SHP77 (cell line): Measurements from ENCODE around the gene CYB561D2.

Experiments
- DNase-seq, 2 experiments: peaks; one replicate each; lab custom pipeline; 2025; lab: John Stamatoyannopoulos, UW

CYB561D2 gene

DNA sequence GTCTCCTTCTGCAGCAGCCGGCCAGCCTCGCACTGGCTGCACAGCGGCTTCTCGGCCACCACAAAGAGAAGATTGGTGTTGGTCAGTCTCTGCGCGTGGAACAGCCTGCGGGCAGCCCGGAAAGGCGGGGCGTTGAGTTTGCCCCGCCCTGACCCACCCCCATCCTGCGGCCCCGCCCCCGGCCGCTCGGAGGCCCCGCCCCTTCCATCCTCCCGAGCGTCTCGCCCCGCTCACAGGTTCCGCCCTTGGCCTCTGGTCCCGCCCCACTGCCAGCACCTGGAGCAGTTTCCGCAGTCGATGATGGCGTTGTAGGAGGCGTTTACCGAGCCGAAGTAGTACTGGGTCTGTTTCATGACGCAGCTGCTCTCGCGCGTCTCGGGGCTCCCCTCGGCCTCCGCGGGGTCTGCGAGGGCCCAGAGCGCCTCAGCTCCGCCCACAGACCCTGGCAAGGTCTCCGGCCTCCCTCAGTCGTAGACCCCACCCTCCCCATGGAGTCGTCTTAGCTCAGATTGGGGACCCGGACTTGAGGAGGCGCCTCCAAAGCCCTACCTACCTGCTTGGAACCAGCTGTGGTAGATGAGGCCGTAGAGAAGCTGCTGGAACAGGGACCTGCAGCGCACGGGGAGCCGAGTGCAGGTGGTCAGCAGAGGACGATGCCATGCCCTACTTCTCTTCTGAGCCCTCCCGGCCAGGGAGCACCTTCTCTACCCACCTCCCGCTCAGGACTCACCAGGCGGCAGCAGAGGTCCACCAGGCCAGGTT, 14.6 kb downstream of the CYB561D2 start:
- DNase-seq = peak; percentile 21 to 77

DNA sequence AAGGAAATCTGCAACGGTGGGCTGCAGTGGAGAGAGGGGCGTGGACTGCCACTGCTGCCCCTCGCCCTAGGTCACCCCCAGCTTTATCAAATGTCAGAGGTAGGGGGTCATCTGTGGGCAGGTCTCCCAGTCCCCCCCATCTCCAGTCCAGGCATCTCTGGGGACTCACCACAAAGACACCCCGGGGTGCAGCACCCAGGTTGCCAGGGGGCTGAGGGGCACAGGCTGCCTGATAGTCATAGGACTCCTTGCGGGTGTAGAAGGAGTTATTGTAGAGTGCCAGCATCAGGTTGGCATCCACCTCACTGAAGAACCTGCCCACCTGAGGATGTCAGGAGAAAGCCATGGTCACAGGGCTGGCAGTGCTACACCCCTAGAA, 15.2 kb downstream of the CYB561D2 start:
- no peak for DNase-seq

DNA sequence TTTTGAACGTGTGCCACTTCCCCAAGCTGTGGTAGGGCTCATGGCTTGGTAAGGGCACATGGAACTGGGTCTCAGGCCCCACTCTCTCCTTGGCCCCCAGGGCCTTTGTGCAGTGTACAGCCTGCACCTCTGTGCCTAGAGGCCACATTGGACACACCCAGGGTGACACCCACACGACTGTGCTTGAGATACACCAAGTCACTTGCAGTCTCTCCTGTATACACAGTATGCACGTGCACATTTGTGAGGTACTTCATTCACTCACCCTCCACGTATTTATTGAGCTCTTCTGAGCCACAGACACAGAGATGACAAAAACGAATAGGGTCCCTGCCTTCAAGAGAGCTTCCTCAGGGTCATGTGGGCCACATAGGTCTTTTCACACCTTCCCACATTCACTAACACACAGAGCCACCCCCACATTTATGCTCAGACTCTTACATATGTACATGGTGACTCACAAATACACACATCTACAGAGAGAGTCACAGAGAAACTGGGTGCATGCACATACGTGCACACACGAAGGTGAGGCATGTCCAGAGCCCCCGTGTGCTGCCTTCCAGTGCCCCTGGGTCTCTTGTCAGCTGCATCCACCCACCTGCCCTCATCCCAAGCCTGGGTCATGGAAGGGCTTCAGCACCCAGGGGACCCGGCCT, 18.5 kb downstream of the CYB561D2 start:
- no peak for DNase-seq

DNA sequence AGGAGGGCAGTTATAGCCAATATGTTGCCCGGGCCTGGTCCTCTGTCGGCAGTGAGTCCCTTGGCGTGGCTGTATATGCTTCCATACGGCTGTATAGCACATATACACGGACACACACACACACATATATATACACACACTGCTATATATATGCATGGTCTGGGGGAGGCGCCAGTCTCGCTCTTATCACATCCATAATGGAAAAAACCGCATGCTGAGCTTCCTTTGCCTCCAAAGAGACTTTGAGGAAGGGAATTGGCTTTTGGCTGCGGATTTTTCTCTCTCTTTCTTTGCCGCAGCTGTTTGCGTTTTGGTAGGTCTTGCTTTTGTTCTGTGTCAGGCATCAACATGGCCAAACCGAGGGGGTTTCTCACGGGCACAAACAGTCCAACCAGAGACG, 19.9 kb downstream of the CYB561D2 start:
- DNase-seq = peak; percentile 49 to 61

DNA sequence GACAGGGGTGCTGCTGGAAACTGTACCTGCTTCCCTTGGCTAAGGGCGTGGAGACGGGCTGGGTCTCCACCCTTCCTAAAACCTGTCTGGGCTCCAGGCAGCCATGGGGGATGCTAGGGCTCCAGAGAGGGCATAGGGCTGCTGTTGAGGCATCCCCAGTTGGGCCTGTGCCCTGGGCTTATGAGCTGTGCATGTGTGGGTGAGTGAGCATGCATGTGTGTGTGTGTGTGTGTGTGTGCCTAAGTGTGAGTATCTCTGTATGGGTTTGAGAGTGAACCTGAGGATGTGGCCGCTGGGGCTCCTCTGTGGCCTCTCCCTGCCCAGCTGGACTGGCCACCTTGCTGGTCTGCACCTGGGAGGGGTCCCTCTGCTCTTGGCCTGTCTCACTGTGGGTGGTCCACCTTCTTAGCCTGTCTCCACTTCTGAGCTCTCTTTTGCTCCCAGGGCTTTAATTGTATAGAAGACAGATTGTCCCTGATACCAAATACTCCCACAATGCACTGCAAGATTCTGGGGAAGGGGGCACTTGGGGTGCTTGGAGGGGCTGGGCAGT, 20.5 kb downstream of the CYB561D2 start:
- no peak for DNase-seq

DNA sequence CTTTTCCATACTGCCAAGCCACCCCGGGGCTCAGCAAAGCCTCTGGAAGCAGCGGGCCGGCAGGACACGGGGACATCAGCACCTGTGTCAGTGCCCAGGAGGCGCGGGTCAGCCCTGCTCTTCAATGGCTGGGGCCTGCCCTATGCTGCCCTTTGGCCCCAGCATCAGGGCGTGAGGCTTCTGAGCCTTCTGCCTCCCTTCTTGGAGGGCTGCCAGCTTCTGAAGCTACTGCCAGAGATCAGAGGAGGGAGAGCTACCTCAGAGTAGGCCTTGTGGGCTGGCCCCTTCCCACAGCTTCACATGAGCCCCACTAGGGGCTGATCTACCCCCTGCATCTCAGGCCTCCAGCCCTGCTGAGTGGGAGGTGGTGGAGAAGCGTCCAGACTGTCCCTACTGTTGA, 21.7 kb downstream of the CYB561D2 start:
- DNase-seq = no peak

DNA sequence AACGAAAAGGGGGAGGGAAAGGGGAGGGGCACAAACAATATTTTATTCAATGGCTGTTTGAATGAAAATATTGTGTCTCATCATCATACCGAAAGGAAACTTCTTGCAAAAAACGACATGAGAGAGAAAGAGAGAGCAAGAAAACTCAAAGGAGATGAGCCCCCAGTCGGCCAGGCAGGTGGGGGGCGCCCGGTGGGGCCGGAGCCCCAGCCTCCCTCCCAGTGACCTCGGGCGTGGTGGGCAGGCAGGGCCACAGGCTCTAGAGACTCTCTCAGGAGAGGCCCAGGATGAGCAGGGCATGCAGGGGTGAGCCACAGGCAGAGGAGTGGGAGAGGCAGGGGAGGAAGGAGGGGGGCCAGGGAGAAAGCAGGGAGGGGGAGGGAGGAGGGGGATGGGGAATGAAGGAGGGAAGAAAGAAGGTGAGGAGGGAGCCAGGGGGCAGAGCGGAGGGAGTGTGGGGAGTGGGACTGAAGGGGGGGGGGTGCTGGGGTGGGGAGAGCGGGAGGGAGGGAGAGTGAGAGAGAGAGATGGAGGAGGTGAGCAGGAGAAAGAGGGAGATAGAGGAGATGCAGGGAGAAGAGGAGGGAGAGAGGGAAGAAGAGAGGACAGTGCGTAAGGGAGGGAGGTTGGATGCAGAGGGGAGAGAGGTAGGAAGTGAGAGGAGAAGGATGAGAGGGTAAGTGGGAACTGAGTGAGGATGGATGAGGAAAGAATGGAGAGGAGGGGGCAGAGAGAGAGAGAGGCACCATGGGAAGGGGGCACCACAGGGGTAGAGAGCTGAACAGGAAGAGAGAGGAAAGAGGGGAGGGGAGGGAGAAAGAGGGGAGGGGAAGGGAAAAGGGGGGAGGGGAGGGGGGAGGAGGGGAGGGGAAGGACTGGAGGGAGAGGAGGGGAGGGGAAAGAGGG, 22.7 kb downstream of the CYB561D2 start:
- no peak for DNase-seq

DNA sequence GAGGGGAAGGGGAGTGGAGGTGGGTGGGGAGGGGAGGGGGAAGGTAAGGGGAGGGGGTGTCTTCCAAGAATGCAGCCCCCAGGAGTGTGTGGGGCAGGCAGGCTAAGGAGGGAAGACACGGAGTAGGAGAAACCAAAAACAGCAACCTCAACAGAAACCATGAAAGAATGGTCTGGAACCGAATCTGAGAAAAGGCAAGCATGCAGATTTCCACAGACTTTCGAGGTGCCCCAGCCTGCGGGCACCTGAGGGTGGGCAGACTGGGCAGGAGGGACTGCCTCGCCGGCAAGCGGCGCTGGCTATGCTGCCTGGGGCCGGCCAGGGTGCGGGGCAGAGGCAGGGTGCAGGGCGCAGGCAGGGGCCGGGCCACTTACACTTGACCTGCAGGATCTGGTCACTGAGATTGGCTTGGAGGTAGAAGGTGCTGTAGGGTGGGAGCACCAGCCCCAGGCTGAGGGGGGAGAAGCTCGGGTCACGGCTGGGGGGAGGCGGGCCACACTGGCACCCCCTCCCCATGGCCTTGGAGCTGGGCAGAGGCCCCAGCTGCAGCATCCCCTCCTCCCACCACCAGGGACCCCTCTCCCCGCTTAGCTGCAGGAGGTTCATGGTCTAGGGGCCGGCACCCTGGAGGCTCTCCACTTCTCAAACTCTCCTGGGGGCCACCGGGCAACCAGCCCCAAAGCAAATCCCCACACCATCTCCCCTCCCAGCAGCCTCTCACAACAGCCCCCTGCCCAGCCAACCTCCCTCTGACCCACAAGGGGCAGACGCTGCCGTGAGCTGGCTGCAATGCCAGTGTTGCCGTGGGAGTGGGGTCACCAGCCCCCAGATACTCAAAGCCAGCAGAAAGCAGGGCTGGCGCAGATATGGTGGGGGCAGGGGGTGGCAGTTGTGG, 23.9 kb downstream of the CYB561D2 start:
- DNase-seq = no peak

DNA sequence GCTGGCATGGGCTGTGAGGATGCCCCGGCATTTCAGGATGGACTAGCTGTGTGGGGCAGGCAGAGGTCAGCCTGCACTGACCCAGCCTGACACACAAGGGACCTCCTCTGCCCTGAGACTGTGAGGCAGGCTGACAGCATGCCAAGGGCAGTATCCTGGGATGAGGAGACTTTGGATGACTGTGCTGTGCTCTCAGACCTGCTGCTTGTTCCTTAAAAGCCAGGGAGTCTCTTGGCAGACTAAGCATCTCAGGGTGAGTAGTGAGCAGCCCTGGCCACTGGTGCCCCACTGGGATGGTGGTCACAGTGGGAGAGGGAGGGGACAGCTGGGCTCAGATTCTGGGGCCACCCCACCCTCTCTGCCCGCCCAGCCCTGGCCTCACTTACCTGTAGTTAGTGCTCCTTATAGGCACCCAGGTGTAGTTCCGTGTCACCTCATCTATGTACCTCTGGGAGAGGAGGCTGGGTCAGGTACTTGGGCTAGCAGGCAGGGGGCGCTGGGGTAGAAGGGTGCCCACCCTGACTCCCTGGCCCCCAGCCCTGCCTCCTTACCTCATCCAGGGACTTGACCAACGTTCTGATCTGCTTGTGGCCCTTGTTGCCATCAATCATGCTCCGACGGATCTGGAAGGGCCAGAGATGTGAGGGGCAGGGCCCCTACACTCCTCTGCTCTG, 24.7 kb downstream of the CYB561D2 start:
- no peak for DNase-seq

DNA sequence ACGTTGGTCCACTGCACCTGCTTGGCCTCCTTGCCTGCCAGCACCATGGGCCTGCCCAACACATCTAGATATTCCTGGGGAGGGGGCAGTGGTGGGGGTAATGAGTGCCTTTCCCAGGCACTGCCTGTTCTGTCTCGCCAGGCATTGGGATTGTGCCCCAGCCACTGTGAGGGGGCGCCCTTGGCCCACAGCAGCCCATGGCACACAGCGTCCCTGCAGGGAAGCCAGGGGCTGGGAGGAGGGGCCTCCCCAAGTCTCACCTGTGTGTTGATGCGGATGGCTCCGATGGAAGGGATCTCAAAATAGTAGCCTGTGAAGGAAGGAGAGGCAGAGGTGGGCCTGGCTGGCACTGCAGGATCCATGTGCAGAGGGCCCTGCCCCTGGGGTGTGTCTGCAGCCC, 27.4 kb downstream of the CYB561D2 start:
- no peak for DNase-seq

DNA sequence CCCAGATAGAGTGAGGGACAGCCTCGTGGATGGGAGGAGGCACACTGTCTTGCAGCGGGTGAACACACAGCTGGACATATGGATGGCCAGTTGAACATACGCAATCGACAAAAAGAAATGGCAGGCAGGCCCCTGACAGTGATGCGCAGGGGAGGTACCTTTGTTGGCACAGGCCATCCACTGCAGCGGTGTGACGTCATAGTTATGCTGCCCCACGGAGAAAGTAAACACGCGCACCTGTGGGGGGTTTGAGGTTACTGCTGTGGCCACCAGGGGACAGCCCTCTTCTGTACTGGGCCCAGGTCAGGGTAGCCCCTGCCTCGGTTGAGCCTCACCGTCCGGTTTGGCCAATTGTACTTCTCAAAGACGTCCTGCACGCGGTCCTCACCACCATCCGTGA, 28.1 kb downstream of the CYB561D2 start:
- DNase-seq = no peak

DNA sequence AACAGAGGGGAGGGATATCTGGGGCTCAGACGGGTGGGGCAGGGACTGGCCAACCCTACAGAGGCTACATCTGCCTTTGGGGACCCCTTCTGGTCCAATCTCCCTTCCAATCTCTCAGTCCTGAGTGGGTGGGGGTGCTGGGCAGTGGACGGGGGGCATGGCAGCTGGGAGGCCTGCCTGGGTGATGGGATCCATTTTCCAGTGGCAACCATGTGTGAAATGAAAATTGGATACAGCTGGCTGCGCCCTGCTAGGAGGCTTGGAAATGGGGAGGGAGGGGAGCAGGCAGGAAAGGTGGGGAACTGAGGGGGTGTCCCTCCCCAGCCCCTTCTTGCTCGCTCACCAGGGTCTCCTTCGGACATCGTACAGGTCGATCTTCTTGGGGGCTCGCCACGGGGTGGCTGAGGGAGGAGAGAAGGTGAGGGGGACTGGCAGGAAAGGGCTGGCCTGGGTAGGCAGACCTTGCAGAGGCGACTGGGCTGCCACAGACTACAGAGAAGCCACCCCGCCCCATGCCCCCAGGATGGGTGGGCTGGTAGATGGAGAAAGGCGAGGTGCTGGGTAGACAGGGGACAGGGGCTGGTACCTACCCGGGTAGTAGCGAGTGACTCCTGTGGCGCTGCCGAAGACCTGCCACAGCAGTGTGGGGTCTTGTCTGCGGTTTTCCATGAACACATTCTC, 29.9 kb downstream of the CYB561D2 start:
- no peak for DNase-seq

DNA sequence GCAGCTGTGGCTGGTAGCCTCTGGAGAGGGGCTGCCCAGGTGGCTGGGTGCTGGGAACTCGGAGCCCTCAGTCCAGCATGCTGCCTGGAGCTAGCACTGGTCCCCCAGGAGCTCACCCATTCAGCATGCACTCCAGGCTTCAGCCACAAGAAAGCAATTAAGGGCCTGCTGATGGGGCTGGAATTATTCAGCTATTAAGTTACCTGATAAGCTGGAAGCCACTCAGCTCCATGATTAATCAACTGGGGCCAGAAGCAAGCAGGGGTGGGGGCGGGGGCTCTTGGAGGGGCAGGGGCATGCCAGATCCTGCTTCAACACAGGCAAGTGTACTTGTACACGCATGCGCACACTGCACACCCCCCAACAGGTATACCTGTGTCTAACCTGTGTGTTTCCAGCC, 30.7 kb downstream of the CYB561D2 start:
- DNase-seq = no peak

DNA sequence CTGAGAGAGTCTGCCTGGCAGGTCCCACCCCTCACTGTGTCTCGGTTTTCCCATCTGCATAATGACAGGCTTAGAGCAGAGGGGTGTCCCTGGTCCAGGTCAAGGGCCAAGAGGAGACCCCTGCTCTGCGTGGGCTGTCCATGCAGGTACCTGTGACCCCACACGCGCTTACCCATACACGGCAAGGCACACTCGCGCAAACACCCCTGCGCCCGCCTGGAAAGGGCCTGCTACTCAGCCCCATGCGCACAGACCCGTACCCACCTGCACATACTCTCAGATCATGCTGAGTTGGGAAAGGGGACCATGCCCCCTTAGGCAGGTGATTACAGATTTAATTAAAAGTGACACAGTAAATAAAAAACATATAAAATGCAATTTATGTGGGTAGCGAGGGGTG, 32.1 kb downstream of the CYB561D2 start:
- no peak for DNase-seq

DNA sequence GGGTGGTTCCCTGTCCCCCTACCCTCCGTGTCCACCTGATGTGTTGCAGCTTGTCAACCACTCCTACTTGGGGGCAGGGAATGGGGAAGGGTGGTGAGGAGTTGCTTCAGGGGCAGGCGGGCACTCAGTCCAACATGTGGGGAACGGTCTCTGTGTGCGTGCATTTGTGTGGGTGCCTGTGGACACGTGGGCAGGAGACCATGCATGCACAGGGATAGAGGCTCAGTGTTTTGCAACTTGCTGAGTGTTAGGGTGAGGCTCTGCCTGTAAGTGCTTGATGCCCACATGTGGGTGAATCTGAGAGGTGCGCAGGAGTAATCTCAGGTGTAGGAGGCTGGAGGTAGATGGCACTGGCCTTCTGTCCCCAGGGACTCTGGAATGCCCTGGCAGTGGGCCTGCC, 33.1 kb downstream of the CYB561D2 start:
- no peak for DNase-seq

DNA sequence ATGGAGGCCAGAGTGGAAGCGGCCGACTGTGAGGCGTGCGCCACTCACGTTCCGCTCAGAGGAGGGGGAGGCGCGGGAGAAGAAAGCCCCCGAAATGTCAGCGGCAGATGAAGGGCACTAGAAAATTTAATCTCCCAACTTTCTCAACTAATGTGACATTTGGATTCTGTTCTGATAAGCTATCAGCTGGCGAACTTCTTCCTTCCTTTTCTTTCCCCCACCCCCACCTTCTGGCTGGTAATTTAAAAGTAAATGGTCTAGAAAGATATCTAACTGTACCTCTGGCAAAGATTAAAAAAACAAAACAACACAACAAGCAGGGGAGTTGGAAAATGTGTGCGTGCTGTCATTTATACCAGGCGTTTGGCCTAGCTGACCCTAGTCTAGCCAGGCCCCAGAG, 35.1 kb downstream of the CYB561D2 start:
- no peak for DNase-seq

DNA sequence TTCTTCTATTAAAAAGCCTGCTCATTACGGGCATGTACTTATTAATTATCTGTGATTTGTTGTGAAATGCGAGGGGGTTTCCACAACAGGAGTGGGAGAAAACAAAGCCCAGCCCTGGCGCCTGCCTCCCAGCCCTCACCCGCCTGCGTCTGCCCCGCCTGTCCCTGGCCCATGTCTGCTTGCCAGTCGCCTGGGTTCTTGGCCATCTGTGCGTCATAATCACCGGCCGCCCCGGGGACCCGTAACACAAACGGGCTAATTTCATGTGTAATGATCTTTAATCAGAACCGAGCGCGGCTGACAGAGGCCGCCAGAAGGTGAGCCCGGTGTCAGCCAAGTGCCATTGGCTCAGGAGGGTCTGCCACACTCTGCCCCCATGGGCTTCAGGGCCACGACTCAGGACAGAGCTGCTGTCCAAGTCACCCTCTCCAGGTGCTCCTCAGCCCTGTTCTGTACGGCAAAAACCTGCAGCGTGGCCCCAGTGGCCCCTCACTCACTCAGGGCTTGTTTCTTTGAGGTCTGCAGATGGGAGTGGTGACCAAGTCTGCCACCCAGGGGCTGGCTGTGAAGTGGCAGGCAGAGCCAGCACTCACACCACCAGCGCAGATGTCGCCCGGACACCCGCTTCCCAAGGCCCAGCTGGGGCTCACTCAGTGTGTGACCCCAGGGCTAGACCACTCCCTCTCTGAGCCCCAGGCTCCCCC, 37.5 kb downstream of the CYB561D2 start:
- DNase-seq = peak; percentile 37 to 63

DNA sequence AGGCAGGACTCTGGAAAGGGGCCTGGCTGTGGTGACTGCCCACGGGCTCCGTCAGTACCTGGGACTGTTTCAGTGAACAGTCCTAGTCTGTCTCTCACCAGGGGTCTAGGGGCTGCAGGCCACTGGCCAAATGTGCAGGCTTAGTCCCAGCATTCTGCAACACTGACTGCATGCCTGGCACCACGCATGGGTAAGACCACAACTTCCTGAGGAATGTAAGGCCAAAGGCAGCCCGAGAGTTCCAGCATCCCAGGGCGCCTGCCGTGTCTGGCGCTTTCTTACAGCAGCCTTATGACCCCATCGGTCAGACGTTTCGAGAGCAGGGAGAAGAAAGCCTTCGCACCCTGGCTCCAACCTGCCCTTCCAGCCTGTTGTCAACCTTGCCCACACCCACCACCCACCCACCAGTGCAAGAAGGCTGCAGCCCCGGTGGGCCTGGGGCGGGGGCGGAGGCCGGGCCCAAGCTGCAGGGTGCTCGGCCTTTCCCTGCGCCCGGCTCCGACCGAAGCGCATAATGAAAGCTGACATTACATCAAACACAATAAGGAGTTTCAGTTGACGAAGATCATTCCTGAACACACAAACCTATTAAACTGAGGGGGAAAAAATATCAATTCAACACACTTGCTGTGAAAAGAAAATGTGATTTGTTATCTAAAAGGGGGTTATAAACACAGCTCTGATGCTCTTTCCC, 38.2 kb downstream of the CYB561D2 start:
- DNase-seq = no peak

DNA sequence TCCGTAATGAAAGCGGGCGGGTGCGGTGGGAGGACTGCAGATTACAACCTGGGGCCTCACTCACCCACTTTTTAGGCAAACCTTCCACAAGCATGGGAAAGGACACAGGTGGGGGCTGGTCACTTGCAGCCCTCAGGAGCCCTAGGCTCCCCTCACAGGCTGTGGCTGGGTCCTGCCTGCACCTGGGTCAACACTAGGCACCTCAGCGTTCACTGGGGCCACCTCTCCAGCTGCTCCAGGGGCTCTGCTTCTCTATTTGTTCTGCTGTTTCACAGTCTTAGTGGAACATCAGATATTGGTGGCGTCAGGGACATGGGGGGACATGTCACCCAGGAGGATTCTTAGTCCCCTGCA, 38.7 kb downstream of the CYB561D2 start:
- no peak for DNase-seq
